ENCODE results near the gene CCDC141. TPM values are rescaled to one million over a fixed set of nuclear protein-coding genes. Genes with fewer than 3 reads are reported as not detected.

CCDC141 gene
- polyA plus RNA-seq, 2 of the 4 experiments (the other 2 are of a cell fraction): not detected

DNA sequence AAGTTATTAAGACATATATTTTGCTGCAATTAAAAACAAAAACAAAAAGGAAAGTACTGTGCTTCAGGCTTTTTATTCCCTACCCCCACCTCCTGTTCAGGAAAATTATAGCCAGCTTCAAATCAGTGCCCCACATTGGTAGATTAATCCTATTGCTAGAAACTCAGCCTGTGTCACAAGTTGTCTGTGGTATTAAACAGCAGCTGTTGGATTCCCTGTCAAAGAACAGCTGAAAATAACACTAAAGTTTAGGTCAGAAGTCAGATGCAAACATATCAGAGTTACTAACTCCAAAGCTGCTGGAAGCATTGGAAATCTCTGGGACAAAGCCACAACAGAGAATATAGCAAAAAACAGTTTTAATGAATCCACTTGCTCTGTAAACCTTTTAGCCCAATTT is 818 bp upstream of the CCDC141 start:
- Histone ChIP-seq H3K4me2 (no peak overlapping the region), H3K9me3 (no peaks in the 10 kb centered on the region), H3K4me1 (no peaks in the 10 kb centered on the region), H3K27ac (no peak overlapping the region), H3K4me3 (no peak overlapping the region)
- TF ChIP-seq EP300 (IDR thresholded peaks at IDR 0.05): no peak
- TF ChIP-seq HOXB13 (CRISPR knock-in tag; IDR thresholded peaks at IDR 0.05; ENCODE audit: low read depth): no peak
- no peak for TF ChIP-seq KDM1A (IDR thresholded peaks at IDR 0.05; ENCODE audit: low read depth)
- TF ChIP-seq, protein P1, sequence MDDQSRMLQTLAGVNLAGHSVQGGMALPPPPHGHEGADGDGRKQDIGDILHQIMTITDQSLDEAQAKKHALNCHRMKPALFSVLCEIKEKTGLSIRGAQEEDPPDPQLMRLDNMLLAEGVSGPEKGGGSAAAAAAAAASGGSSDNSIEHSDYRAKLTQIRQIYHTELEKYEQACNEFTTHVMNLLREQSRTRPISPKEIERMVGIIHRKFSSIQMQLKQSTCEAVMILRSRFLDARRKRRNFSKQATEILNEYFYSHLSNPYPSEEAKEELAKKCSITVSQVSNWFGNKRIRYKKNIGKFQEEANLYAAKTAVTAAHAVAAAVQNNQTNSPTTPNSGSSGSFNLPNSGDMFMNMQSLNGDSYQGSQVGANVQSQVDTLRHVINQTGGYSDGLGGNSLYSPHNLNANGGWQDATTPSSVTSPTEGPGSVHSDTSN (IDR thresholded peaks at IDR 0.05): no peak
- TF ChIP-seq CEBPB (IDR thresholded peaks at IDR 0.05): no peak
- no peak for TF ChIP-seq HDAC2 (IDR thresholded peaks at IDR 0.05)
- no peak for TF ChIP-seq ZC3H11A (IDR thresholded peaks at IDR 0.05)
- TF ChIP-seq TFCP2L1 (CRISPR knock-in tag; IDR thresholded peaks at IDR 0.05): no peak
- no peak for TF ChIP-seq MAZ (IDR thresholded peaks at IDR 0.05; ENCODE audit: borderline replicate concordance, low read depth, low read length)
- no peak for TF ChIP-seq PHF8 (IDR thresholded peaks at IDR 0.05; ENCODE audit: borderline replicate concordance, low read depth)
- no peak for TF ChIP-seq ZFP36 (IDR thresholded peaks at IDR 0.05; ENCODE audit: borderline replicate concordance, partially characterized antibody)
- no peak for TF ChIP-seq ZSCAN20 (CRISPR knock-in tag; IDR thresholded peaks at IDR 0.05)
- no peak for TF ChIP-seq HEYL (CRISPR knock-in tag; IDR thresholded peaks at IDR 0.05)
- TF ChIP-seq KDM5A (IDR thresholded peaks at IDR 0.05): no peak
- DNase-seq (ENCODE audit: low read depth in 1 of 2, low spot score in 1 of 2): no peak
- ChIA-PET CTCF (no interaction called here), POLR2A (no interaction called here)
- FAIRE-seq: no peak
- ATAC-seq: no peak

DNA sequence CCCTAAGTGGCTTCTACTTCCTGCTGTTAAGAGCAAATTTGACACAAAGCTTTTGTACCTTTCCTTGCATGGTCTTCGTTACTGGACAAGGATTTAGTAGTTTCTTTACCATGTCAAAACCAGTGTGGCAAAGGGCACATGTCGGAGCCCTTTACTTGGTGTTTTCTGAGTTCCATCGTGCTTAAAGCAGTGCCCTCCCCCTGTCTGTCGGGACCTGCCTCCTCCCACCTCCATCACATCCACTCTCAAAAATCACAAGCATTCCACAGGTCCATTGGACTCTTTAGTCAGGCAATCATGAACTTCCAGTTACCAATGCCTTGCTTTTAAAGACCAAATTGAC is 763 bp downstream of the CCDC141 start:
- Histone ChIP-seq H3K4me3 (no peak overlapping the region), H3K27ac (no peak overlapping the region), H3K9me3 (no peaks in the 10 kb centered on the region), H3K4me2 (no peak overlapping the region), H3K4me1 (no peaks in the 10 kb centered on the region)
- CTCF ChIA-PET: no interaction called here
- TF ChIP-seq, protein P1 (IDR thresholded peaks at IDR 0.05): no peak
- TF ChIP-seq ESRRA (IDR thresholded peaks at IDR 0.05; ENCODE audit: borderline replicate concordance, low read length) (no peak), RNF2 (IDR thresholded peaks at IDR 0.05; ENCODE audit: borderline replicate concordance, low read depth) (no peak), CBX2 (IDR thresholded peaks at IDR 0.05; ENCODE audit: borderline replicate concordance, low read depth) (no peak), BHLHE40 (IDR thresholded peaks at IDR 0.05; ENCODE audit: low read depth, low read length) (no peak), HDAC2 (IDR thresholded peaks at IDR 0.05) (no peak), MAZ (IDR thresholded peaks at IDR 0.05; ENCODE audit: borderline replicate concordance, low read depth, low read length) (no peak), CHD4 (IDR thresholded peaks at IDR 0.05; ENCODE audit: borderline replicate concordance) (no peak), HOXA7 (CRISPR knock-in tag; IDR thresholded peaks at IDR 0.05) (no peak), KDM1A (IDR thresholded peaks at IDR 0.05; ENCODE audit: low read depth) (no peak)
- TF ChIP-seq, protein P2, sequence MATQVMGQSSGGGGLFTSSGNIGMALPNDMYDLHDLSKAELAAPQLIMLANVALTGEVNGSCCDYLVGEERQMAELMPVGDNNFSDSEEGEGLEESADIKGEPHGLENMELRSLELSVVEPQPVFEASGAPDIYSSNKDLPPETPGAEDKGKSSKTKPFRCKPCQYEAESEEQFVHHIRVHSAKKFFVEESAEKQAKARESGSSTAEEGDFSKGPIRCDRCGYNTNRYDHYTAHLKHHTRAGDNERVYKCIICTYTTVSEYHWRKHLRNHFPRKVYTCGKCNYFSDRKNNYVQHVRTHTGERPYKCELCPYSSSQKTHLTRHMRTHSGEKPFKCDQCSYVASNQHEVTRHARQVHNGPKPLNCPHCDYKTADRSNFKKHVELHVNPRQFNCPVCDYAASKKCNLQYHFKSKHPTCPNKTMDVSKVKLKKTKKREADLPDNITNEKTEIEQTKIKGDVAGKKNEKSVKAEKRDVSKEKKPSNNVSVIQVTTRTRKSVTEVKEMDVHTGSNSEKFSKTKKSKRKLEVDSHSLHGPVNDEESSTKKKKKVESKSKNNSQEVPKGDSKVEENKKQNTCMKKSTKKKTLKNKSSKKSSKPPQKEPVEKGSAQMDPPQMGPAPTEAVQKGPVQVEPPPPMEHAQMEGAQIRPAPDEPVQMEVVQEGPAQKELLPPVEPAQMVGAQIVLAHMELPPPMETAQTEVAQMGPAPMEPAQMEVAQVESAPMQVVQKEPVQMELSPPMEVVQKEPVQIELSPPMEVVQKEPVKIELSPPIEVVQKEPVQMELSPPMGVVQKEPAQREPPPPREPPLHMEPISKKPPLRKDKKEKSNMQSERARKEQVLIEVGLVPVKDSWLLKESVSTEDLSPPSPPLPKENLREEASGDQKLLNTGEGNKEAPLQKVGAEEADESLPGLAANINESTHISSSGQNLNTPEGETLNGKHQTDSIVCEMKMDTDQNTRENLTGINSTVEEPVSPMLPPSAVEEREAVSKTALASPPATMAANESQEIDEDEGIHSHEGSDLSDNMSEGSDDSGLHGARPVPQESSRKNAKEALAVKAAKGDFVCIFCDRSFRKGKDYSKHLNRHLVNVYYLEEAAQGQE (IDR thresholded peaks at IDR 0.05): no peak
- TF ChIP-seq, protein P3, sequence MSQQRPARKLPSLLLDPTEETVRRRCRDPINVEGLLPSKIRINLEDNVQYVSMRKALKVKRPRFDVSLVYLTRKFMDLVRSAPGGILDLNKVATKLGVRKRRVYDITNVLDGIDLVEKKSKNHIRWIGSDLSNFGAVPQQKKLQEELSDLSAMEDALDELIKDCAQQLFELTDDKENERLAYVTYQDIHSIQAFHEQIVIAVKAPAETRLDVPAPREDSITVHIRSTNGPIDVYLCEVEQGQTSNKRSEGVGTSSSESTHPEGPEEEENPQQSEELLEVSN (IDR thresholded peaks at IDR 0.05; ENCODE audit: borderline replicate concordance, low read depth): no peak
- TF ChIP-seq, protein P4, sequence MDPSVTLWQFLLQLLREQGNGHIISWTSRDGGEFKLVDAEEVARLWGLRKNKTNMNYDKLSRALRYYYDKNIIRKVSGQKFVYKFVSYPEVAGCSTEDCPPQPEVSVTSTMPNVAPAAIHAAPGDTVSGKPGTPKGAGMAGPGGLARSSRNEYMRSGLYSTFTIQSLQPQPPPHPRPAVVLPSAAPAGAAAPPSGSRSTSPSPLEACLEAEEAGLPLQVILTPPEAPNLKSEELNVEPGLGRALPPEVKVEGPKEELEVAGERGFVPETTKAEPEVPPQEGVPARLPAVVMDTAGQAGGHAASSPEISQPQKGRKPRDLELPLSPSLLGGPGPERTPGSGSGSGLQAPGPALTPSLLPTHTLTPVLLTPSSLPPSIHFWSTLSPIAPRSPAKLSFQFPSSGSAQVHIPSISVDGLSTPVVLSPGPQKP (IDR thresholded peaks at IDR 0.05; ENCODE audit: low read depth, low read length): no peak
- TF ChIP-seq, protein P5, sequence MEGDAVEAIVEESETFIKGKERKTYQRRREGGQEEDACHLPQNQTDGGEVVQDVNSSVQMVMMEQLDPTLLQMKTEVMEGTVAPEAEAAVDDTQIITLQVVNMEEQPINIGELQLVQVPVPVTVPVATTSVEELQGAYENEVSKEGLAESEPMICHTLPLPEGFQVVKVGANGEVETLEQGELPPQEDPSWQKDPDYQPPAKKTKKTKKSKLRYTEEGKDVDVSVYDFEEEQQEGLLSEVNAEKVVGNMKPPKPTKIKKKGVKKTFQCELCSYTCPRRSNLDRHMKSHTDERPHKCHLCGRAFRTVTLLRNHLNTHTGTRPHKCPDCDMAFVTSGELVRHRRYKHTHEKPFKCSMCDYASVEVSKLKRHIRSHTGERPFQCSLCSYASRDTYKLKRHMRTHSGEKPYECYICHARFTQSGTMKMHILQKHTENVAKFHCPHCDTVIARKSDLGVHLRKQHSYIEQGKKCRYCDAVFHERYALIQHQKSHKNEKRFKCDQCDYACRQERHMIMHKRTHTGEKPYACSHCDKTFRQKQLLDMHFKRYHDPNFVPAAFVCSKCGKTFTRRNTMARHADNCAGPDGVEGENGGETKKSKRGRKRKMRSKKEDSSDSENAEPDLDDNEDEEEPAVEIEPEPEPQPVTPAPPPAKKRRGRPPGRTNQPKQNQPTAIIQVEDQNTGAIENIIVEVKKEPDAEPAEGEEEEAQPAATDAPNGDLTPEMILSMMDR (IDR thresholded peaks at IDR 0.05): no peak
- POLR2A ChIA-PET: no interaction called here
- ATAC-seq (no peak), DNase-seq (ENCODE audit: low read depth in 1 of 2, low spot score in 1 of 2) (no peak), FAIRE-seq (no peak)
- WGBS (ENCODE audit: missing lambda C conversion rate): 53% methylated on average over 4 of the region's 4 CpGs

Measured in A549 (cell line).